ENCODE data around the gene SLC1A6.

DNA sequence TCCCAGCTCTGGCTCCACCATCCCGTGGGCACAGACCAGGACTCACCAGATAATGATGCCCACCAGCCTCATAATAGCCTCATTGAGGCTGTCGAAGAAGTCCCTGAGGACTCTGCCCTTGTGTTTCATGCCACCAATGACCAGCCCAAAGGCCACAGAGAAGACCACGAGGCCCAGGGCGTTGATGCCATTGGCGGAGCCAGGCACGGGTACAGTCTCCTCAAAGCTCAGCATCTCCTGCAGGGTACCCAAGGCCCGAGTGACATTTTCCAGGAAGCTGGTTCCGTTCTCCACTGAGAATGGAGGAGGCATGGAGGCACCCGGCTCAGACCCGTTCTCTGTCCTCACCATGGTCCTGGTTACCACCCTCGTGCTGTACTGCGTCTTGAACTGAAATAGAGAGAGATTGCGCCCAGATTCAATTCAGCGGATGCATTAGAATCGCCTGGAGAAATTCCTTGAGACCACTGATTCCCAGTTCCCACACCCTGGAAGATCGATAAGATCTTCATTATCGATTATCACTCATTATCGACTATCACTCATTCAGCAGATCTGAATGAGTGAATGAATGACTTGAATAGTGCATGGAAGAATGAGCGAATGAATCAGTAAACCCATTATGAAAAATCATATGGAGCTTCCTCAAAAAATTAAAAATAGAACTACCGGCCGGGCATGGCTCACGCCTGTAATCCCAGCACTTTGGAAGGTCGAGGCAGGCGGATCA lies 17.5 kb downstream of the SLC1A6 start:
- TF ChIP-seq, protein P1, sequence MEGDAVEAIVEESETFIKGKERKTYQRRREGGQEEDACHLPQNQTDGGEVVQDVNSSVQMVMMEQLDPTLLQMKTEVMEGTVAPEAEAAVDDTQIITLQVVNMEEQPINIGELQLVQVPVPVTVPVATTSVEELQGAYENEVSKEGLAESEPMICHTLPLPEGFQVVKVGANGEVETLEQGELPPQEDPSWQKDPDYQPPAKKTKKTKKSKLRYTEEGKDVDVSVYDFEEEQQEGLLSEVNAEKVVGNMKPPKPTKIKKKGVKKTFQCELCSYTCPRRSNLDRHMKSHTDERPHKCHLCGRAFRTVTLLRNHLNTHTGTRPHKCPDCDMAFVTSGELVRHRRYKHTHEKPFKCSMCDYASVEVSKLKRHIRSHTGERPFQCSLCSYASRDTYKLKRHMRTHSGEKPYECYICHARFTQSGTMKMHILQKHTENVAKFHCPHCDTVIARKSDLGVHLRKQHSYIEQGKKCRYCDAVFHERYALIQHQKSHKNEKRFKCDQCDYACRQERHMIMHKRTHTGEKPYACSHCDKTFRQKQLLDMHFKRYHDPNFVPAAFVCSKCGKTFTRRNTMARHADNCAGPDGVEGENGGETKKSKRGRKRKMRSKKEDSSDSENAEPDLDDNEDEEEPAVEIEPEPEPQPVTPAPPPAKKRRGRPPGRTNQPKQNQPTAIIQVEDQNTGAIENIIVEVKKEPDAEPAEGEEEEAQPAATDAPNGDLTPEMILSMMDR (IDR thresholded peaks at IDR 0.05 in 4 of 5, conservative IDR thresholded peaks at IDR 0.05 in 1 of 5): no peak
- no peak for TF ChIP-seq POLR2A (IDR thresholded peaks at IDR 0.05)
